ENCODE results near the gene AMIGO3.

The AMIGO3 gene

GRCh38 chr3:49732597-49732996, 13.1 kb upstream of the AMIGO3 start:
- TF ChIP-seq, protein P1, sequence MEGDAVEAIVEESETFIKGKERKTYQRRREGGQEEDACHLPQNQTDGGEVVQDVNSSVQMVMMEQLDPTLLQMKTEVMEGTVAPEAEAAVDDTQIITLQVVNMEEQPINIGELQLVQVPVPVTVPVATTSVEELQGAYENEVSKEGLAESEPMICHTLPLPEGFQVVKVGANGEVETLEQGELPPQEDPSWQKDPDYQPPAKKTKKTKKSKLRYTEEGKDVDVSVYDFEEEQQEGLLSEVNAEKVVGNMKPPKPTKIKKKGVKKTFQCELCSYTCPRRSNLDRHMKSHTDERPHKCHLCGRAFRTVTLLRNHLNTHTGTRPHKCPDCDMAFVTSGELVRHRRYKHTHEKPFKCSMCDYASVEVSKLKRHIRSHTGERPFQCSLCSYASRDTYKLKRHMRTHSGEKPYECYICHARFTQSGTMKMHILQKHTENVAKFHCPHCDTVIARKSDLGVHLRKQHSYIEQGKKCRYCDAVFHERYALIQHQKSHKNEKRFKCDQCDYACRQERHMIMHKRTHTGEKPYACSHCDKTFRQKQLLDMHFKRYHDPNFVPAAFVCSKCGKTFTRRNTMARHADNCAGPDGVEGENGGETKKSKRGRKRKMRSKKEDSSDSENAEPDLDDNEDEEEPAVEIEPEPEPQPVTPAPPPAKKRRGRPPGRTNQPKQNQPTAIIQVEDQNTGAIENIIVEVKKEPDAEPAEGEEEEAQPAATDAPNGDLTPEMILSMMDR (IDR thresholded peaks at IDR 0.05): no peak

DNA sequence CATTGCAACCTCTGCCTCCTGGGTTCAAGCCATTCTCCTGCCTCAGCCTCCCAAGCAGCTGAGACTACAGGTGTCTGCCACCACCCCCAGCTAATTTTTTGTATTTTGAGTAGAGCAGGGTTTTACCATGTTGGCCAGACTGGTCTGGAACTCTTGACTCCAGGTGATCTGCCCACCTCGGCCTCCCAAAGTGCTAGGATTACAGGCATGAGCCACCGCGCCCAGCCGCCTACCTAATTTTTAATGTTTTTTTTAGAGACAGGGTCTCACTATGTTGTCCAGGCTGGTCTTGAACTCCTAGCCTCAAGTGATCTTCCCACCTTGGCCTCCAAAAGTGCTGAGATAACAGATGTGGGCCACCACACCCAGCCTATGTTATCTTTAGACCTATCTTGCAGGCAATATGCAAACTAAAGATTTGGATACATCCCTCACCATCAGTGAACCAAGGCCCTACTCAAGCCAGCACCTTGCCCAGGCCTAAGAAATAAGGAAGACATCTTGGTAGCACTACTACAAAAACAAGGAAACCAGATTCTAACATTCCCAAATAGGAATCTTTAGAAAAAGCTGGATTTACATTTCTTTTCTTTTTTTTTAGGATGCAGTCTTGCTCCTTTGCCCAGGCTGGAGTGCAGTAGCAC, 10.6 kb upstream of the AMIGO3 start:
- TF ChIP-seq, protein P1 (IDR thresholded peaks at IDR 0.05): no peak

DNA sequence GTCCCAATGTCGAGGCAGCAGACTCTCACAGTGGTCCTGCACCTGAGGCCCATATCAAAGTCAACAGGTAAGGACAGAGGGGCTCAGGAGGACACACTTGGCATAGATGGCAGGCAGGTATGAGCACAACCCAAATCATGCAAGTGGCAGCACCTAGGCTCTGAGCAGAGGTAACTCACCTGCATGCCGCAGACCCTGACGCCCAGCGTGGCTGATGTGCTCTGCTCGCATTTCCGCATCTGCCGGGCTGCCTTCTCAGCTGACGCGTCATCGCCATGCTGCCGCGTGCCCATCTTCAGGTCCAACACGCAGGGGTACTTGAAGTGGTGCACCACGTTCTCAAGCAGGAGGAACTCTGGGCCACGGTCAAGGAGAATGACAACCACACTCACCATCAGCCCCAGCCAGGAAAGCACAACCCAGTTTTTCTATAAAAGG, 8.5 kb upstream of the AMIGO3 start:
- TF ChIP-seq, protein P1 (IDR thresholded peaks at IDR 0.05): no peak

DNA sequence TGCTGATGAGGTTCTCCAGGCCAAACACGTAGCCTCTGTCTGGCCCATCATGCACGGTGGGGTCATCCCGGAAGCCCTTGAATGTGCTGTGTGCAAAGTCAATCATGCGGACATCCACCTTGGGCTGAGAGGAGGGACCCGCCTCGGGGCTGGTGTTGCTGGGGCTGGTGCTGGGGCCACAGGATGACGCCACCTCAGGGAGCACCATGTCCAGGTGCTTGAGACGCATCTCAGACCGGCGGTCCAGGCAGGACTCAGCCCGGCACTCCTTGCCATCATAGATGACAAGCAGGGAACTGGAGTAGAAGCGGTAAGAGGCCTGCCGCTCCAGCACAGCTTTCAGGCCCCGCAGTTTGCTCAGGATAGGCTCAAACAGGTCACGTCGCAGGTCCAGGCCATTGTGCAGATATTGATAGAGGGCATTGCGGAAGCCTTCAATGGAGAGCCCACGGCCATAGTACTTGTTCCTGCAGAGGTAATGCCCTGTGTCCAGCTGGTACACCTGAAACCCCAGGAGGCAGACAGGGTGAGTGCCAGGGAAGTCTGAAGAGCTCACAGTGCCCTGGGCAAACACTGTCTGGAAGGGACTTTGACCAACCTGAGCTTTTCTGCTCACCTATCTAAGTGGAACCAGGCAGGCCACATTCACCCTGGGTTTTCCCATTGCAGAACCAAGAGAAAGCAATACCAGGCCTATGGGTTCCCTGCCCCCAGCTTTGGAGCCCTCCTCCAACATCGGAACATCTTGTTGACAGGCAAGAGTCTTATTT, 7.9 kb upstream of the AMIGO3 start:
- TF ChIP-seq, protein P1 (IDR thresholded peaks at IDR 0.05): no peak

GRCh38 chr3:49725906-49726681, 6.6 kb upstream of the AMIGO3 start:
- TF ChIP-seq, protein P1 (IDR thresholded peaks at IDR 0.05): no peak

DNA sequence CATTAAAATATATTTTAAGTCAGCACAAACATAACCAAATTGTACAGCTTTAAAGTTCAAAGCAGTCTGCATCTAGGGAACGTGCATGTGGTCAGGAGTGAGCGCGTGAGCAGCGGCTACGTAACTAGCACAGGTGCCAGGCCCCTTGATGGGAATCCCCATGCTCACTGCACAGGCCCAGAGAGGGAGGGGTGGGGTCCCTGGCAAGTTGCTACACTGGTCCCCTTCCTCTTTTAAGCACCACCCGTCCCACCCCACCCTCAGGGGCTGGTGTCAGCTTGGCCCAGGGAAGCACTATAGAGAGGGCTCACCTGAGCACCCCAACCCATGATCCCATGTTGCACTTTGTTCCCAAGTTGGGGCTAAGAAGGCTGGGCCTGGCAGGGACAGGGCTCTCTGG, 5.1 kb upstream of the AMIGO3 start:
- TF ChIP-seq, protein P1 (IDR thresholded peaks at IDR 0.05): no peak

DNA sequence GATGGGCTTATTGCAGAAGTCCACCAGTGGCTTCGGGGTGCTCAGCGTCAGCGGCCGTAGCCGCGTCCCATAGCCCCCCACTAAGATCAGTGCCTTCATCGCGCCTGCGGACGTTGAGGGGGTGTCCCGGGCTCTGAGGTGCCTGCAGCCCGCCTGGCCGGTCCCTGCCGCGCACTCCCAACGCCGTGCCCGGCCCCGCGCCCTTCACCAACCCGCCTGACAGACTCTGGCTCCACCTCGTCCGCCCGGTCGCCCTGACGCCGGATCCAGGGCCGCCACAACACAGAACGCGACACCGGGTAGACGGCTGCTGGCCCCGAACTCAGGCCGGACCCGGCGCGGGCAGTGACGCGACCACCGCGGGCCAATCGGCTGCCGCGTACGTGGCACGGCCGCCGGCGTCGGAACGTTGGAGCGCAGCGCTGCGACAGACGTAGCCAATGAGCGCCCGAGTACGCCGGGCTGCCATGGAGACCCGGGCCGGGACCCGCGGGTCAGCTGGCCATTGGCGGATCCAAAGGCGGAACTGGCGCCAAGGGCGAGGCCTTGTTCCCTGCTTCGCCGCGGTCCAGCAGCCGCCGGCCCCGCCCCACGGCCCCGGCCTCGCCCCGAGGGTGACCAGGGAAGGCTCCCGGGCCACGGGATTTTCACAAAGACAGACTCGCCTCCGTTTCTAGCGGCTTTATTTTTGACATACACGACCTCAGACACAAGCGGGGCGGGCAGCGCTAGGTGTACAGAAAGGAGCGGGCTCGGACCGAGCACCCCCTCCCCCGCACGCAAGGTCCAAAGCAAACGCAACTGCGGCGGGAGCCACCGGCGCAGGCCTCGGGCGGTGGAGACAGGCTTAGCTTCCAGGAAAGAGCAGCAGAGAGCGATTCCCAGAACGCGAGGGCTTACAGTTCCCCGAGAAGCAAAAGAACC, 4.4 kb upstream of the AMIGO3 start, which contains the start of gene GMPPB:
Gene GMPPB, minus strand, starts transcription at position 324 of the 924 bp plus-strand sequence. Its CDS starts 225 bp downstream, at position 99.
- TF ChIP-seq, protein P1 (IDR thresholded peaks at IDR 0.05): no peak
